GM21619 (cell line): ENCODE measurements around the gene EPHA4.
A peak's percentile ranks its signal among the peaks of the same experiment; 100 is the strongest.

Source experiments
- ATAC-seq: cut with Tn5 transposase; IDR thresholded peaks from one replicate; pipeline ENCODE4 v1.9.1; 2021; ENCODE audit not compliant: unreplicated experiment

Gene EPHA4

DNA sequence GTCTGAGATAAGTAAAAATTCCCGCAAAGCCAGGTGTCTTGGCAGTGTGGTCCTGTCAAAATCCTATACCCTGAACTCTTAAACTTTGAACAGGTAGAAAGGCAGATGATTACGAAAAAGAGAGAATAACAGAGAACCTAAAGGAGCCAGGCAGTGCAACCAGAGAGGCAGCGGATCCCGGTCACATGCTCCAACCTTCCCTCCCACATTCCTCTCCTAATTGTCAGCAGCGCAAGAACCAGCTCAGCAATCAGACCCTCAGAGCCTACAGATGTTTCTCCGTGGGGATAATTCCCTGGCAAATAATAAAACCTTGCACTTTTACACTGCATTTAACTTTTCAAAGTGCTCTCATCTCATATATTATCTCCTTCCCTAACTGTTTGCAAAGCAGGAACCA is 124.8 kb downstream of the EPHA4 start:
- ATAC-seq: no peak

DNA sequence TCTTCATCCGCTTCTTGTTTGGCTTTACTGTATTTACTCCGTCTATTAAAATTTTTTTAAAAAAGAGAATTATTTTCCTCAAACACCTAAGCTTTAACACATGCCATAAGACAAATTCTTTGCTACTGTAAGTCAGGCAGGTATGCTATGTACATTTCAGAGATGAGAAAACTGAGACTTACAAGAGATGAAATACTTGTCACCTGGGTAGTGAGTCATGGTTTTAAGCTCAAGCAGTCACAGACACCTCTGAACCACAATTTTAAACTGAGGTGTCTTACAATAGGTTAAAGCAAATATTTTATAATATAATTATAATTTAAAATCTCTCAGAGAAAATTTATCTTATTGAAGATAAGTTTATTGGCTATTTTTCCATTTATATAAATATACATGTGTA is 126.0 kb downstream of the EPHA4 start:
- no peak for ATAC-seq

- no peak for ATAC-seq
Measured at GRCh38 chr2:221444106-221444505, 128.0 kb downstream of the EPHA4 start.

- no peak for ATAC-seq
Measured at GRCh38 chr2:221443645-221444044, 128.5 kb downstream of the EPHA4 start.

- no peak for ATAC-seq
Measured at GRCh38 chr2:221442128-221442527, 130.0 kb downstream of the EPHA4 start.

DNA sequence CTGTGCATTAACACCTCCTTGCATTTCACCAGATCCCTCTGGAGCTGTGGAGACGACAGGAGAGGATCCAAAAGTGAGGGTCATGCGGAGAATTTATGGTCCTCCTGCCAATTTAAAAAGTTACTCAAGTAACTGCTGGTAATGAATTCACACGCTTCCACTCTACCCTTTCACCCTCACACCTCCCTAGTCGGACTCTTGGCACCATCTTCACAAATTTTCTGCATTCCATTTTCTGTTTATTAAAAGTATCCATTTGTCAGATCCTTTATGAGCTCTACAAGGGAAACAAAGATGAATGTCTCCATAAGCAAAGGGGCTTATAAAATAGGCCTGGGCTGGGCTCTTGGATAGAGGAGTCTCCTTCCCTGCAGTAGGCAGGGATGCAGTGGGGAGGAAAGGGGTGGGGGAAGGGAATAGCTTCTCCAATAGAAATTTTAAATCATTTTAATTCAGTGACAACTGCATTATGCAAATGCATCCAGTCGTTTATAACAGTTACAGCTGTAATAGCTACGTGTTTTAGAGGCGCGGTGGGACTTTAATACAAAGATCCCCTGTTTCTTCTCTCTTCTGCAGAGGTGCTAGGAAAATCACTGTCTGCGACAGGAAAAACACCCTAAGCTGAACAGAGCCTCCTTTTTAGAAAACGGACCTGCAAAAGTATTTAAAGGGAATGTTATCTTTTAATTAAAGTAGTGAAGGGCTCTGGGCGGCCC is 132.2 kb downstream of the EPHA4 start:
- ATAC-seq: no peak

- ATAC-seq: no peak
Measured at GRCh38 chr2:221437056-221437455, 135.0 kb downstream of the EPHA4 start.

DNA sequence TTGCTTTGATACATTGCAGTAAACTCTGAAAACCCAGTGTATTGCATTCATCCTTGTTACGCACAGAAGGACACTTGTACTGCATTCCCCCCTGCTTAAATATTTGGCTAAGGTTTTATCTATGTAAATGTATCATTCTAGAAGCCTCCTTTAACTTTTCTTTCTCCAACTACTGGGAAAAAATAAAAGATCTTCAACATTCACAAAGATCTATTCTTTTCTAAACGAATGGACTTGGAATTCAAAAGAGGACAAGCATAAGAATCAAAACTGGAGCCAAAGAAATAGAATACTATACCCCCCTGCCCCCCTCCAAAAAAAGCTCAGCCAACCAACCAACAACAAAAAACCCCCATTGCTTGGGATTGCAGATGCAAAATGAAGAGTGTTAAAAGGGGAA is 136.9 kb downstream of the EPHA4 start:
- no peak for ATAC-seq

- no peak for ATAC-seq
Measured at GRCh38 chr2:221434142-221434541, 138.0 kb downstream of the EPHA4 start.

DNA sequence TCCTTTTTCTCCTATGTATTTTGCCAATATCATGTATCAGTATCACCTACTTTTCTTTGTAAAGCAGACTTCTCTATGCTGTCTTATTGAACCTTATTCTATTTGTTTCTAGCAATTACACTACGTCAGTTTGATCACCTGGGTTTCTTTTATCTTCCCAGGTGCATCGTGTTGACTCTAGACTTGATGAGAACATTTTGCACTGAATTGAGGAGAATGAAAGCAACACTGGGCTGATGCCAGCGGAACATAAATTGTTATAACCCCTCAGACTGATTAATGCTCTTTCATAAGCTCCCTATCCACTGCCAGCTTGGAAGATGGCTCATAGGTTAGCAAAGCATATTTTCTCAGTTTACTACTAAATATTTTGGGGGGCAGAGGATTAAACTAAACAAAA is 140.6 kb downstream of the EPHA4 start:
- ATAC-seq: no peak

GRCh38 chr2:221429741-221430491 is 142.2 kb downstream of the EPHA4 start:
- no peak for ATAC-seq

GRCh38 chr2:221428896-221429295 is 143.2 kb downstream of the EPHA4 start:
- ATAC-seq: no peak

DNA sequence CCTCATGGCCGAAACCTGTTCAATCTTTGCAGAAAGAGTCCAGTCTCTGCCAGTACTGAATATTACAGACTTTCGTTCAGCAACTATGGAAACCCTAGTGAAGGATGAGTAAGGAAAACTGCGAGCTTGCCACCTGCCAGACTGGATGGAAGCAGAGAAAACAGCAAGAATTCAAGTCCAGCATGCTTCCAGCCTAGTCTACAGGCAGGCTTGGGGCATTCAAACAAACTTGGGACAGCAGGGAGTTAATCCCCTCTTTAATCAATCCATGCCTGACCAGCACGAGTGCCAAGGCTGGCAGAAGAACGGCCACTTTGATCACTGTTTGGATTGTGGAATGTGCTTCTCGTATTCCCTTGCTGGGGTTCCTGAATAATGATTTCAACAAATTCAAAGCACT is 145.2 kb downstream of the EPHA4 start:
- no peak for ATAC-seq

- ATAC-seq: no peak
Measured at GRCh38 chr2:221425891-221426290, 146.2 kb downstream of the EPHA4 start.

DNA sequence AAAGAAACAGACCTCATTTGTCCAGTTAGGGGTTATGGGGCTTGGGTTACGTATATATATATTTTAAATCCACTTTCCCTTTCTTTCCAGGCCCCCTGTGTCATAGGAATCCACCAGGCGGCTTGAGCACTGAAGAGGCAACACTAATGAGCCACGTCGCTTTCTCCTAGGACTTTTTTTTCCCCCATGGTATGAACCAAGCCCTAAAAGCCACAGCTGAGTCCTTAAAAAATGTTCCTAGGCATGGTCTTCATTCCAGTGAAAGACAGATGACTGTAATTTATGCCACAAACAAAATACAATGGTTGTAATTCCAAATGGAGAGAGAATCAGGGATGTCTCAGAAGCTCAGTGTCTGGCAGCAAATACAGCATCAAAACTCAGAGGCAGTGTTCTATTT is 146.8 kb downstream of the EPHA4 start:
- ATAC-seq: no peak

GRCh38 chr2:221423210-221423804 is 148.8 kb downstream of the EPHA4 start:
- no peak for ATAC-seq

DNA sequence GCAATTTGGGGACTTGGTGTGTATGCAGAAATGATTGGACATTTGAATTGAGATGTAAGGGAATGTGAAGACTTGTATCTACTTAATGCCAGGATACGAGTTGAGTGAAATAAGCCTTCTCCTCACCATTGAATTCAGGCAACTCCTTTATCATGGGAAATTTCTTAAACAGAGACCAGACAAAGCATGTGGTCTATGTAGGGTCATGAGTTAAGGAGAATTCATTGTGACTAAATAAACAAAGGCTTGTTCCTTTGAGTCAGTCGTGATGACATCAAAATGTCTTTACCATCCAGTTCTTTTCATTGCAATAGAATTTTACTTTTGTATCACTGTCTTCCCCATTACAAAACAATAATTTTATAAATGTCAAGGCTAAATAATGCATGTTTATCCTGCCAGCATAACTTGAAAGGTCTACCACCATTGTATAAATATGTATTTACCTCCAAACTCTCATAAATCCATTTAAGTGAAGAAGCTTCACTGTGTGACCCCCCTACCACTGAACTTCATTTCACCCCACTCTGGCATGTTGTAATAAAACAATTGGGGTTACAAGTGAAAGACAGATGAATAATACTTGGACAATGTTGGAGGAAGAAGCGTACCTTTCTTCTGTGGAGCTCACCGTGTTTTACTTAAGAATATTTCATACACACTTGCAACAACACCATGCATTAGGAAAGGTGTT is 149.4 kb downstream of the EPHA4 start:
- no peak for ATAC-seq

DNA sequence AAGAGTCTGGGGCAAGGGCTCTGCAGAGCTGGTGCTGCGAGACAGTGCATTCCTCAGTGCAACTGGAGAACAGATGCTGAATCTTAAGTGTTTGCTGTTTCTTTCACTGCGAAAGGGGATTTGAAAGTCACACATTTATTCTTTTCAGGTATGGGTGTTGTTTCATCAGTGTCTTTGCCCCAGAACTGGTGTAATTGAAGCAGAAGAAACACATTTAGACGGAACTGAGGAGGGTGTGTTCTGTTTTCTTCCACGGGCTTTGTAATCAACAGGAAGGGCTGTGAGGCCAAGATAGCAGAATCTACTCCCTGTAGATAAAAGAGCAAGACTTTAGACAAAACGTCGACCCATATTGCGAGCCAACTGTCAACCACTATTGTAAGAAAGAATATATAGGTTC is 151.9 kb downstream of the EPHA4 start:
- peak; percentile 55 for ATAC-seq

DNA sequence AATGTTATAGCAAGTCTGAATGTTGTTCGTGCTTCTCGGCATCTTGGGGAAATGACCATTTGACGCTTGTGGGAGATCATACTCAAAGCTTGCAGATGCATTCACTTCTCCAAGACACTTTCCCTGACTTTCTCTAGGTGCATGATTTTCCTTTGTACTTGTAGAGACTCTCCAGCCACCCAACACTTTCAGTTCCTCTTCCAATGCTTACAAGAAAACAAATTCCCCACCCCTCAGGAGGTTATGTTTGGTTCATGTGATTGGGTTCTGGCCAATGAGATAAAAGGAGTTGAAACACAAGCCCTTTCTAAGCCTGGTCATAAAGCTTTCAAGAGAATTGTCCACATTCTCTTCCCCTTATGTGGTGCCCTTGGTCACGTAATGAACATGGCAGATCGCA is 156.3 kb downstream of the EPHA4 start:
- ATAC-seq: no peak

DNA sequence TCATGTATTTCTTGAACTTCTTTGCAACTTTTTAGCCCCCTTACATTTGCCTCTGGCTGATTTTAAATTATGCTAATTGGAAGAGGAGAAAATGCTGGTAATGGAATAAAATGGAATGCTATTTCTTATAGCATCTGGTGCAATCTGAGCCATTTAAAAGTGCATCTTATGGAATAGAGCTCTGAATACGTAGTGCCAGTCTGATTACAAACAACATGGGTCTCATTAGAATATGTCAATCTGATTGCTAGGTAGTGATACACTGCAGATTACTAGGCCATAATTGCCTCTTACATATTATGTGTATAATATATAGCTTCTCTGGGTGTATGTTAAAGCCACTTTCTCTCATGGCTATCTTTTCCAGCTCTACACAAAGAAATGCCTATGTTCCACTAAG is 159.1 kb downstream of the EPHA4 start:
- ATAC-seq: no peak

DNA sequence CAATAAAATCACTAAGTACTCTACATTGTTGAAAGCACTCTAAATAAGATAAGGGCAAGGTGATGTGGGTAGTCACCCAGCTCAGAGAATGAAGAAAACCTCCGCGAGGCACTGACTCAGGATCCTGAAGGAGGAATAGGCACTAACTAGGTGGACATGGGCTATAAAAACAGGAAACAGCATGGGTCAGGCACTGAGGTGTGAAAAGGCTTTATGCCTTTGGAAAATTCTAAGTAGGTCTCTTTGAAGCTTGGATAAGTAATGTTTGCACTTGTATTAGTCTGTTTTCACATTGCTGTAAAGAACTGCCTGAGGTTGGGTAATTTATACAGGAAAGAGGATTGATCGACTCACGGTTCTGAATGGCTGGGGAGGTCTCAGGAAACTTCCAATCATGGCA is 161.6 kb downstream of the EPHA4 start:
- no peak for ATAC-seq

DNA sequence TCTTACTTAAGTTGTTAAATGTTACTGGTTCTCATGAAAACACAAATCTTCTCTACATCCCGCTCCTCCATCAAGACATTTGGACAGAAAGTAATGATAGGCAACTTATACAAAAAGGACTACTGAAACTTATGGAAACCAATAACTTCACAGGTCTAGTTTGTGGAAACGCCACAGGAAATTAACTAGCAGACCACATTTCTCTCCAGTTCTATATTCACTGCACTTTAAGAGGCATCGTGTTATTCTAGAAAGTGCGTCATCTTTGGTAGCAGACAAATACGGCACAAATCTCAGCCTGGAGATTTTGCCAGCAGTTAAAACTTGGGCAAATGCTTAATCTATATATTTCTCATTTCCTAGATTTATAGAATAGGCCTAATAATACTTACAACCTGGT is 164.3 kb downstream of the EPHA4 start:
- ATAC-seq: no peak
